GM18873 (cell line): Measurements from ENCODE around the gene HM13.
"Not testable (repeated sequence)": the region's sequence is repeated elsewhere in the genome, so short reads cannot be mapped to it uniquely, and the experiment has no call there.

Experiments used
- ATAC-seq: cut with Tn5 transposase; IDR thresholded peaks from one replicate; pipeline ENCODE4 v1.9.1; 2021; ENCODE audit warnings: mild to moderate bottlenecking, moderate library complexity, moderate number of reproducible peaks; ENCODE audit not compliant: unreplicated experiment, low FRiP score

The HM13 gene

GRCh38 chr20:31542201-31542842 is 28.1 kb downstream of the HM13 start:
- no peak for ATAC-seq

GRCh38 chr20:31542963-31543362 is 28.7 kb downstream of the HM13 start:
- no peak for ATAC-seq

- no peak for ATAC-seq
These were observed 29.8 kb downstream of the HM13 start for GRCh38 chr20:31543966-31544598.

GRCh38 chr20:31544600-31544999 is 30.4 kb downstream of the HM13 start:
- no peak for ATAC-seq

- not testable (repeated sequence) for ATAC-seq
These were observed 31.4 kb downstream of the HM13 start for GRCh38 chr20:31545621-31546040.

GRCh38 chr20:31547017-31547675 is 32.9 kb downstream of the HM13 start:
- peak; percentile 41 for ATAC-seq

- ATAC-seq, result no peak
These were observed 33.6 kb downstream of the HM13 start for GRCh38 chr20:31547720-31548298.

GRCh38 chr20:31548820-31549512 is 34.7 kb downstream of the HM13 start:
- no peak for ATAC-seq

GRCh38 chr20:31549513-31549880 is 35.3 kb downstream of the HM13 start:
- ATAC-seq, result no peak

- ATAC-seq, result no peak
These were observed 35.9 kb downstream of the HM13 start for GRCh38 chr20:31550099-31550498.

GRCh38 chr20:31551163-31552081 is 37.2 kb downstream of the HM13 start:
- ATAC-seq, result no peak

- no peak for ATAC-seq
These were observed 41.0 kb downstream of the HM13 start for GRCh38 chr20:31555203-31555775.

GRCh38 chr20:31559704-31560093 is 45.5 kb downstream of the HM13 start:
- ATAC-seq, result no peak

- ATAC-seq, result no peak
These were observed 46.0 kb downstream of the HM13 start for GRCh38 chr20:31560094-31560745.

GRCh38 chr20:31560746-31561598 is 46.7 kb downstream of the HM13 start:
- ATAC-seq, result no peak

GRCh38 chr20:31562241-31562640 is 48.0 kb downstream of the HM13 start:
- ATAC-seq, result no peak

- no peak for ATAC-seq
These were observed 50.0 kb downstream of the HM13 start for GRCh38 chr20:31564284-31564683.

GRCh38 chr20:31565699-31566318 is 51.6 kb downstream of the HM13 start:
- ATAC-seq, result no peak
